HepG2 (cell line): Measurements from ENCODE around the gene BTBD8. TPM values are rescaled to one million over a fixed set of nuclear protein-coding genes. Genes with fewer than 3 reads are reported as not detected.

Experiments used
- ATAC-seq: fragments of 200-7000 bp; cut with Tn5 transposase; 3 replicates; pipeline ENCODE4 v1.9.1; 2020; ENCODE audit warnings: mild to moderate bottlenecking, moderate library complexity
- BruUV-seq: library from RNA; stranded (reverse); fragments of 400-500 nt; replicated peaks from 2 replicates; lab custom pipeline; 2021; lab: Mats Ljungman, UMichigan
- CTCF ChIA-PET: fragments of 300-600 bp; formaldehyde crosslinking; extraction: SDS; loops from one replicate; lab custom pipeline; 2021; ENCODE audit warnings: low total read pairs, inconsistent platforms, low intra/inter-chr PET ratio; lab: Yijun Ruan, JAX
- POLR2A ChIA-PET: fragments of 350-600 bp; sonication (Branson Sonifier 250); formaldehyde crosslinking; loops from one replicate; lab custom pipeline; 2020; ENCODE audit warnings: antibody characterized with exemption, inconsistent platforms; lab: Yijun Ruan, JAX
- DNase-seq: peaks from one replicate; pipeline ENCODE4 v3.0.0-alpha.2; 2015; ENCODE audit warnings: low spot score
- FAIRE-seq: peaks from 3 replicates; lab custom pipeline; 2011; peaks lifted over from hg19 to GRCh38; lab: Jason Lieb, UNC
- H2AFZ ChIP-seq: one replicate; pipeline ENCODE4 v1.6.1; 2011; ENCODE audit warnings: low read length, inconsistent platforms
- H3K27ac ChIP-seq: fragments of 300-600 bp; 3 replicates; pipeline ENCODE4 v1.8.0; 2011; ENCODE audit warnings: mixed run types, mild to moderate bottlenecking, mixed read lengths, low read length, inconsistent platforms; ENCODE audit not compliant: insufficient read depth; ENCODE audit errors: extremely low read length
- H3K27me3 ChIP-seq, 2 experiments: fragments of 200-600 bp in 1 of 2; 2 replicates in 1 of 2; 3 replicates in 1 of 2; pipeline versions ENCODE4 v1.6.0 to v1.8.0; 2011; ENCODE audit warnings: low read length in 2 of 2, mild to moderate bottlenecking in 2 of 2, moderate library complexity in 2 of 2, inconsistent platforms in 1 of 2; ENCODE audit not compliant: insufficient read depth in 2 of 2, control insufficient read depth in 1 of 2
- H3K36me3 ChIP-seq, 2 experiments: fragments of 200-600 bp in 1 of 2; replicated peaks in 1 of 2; 2 replicates in 1 of 2; 3 replicates in 1 of 2; pipeline versions ENCODE4 v1.5.1 to v1.8.0; 2011; ENCODE audit warnings: low read length in 2 of 2, inconsistent platforms in 1 of 2; ENCODE audit not compliant: insufficient read depth in 2 of 2, control insufficient read depth in 1 of 2
- H3K4me1 ChIP-seq: 2 replicates; pipeline ENCODE4 v1.5.1; 2012; ENCODE audit warnings: low read length, inconsistent platforms; ENCODE audit not compliant: insufficient read depth
- H3K4me2 ChIP-seq: 2 replicates; pipeline ENCODE4 v1.6.0; 2011; ENCODE audit warnings: low read depth, low read length, inconsistent platforms
- H3K4me3 ChIP-seq, 3 experiments: fragments of 200-600 bp in 1 of 3; sonication (generic), shearing (Covaris generic) in 1 of 3; replicated peaks in 1 of 3; 2 replicates each; pipeline ENCODE4 v1.5.1; 2011 to 2016; ENCODE audit warnings: low read length in 3 of 3, inconsistent platforms in 2 of 3, low read depth in 2 of 3, mild to moderate bottlenecking in 2 of 3, control low read depth in 1 of 3, mixed read lengths in 1 of 3; ENCODE audit not compliant: insufficient read depth in 1 of 3
- H3K79me2 ChIP-seq: one replicate; pipeline ENCODE4 v1.6.1; 2011; ENCODE audit warnings: low read length, inconsistent platforms; ENCODE audit not compliant: insufficient read depth
- H3K9ac ChIP-seq: 2 replicates; pipeline ENCODE4 v1.6.0; 2011; ENCODE audit warnings: mild to moderate bottlenecking, low read depth, low read length, inconsistent platforms; ENCODE audit not compliant: insufficient read depth
- H3K9me3 ChIP-seq: 2 replicates; pipeline ENCODE4 v1.5.1; 2012; ENCODE audit warnings: mild to moderate bottlenecking, low read length
- H4K20me1 ChIP-seq: 2 replicates; pipeline ENCODE4 v1.6.0; 2011; ENCODE audit warnings: inconsistent platforms, mild to moderate bottlenecking, low read length, moderate library complexity; ENCODE audit not compliant: insufficient read depth
- AFF4 ChIP-seq: sonication (generic); formaldehyde crosslinking; IDR thresholded peaks from 2 replicates; pipeline ENCODE4 v1.4.0; 2020; ENCODE audit warnings: missing genetic modification reagents
- CREB1 ChIP-seq, 2 experiments: fragments of 450-650 bp in 1 of 2; IDR thresholded peaks; 2 replicates each; pipeline ENCODE4 v1.6.1; 2016 to 2017; ENCODE audit warnings: control low read depth in 1 of 2, mild to moderate bottlenecking in 1 of 2, missing compliant biosample characterization in 1 of 2, missing genetic modification characterization in 1 of 2
- E2F2 ChIP-seq: sonication (generic); formaldehyde crosslinking; IDR thresholded peaks from 2 replicates; pipeline ENCODE4 v1.4.0; 2020; ENCODE audit warnings: missing genetic modification reagents, borderline replicate concordance
- EEA1 ChIP-seq: sonication (generic); formaldehyde crosslinking; IDR thresholded peaks from 2 replicates; pipeline ENCODE4 v1.5.1; 2020; ENCODE audit warnings: mild to moderate bottlenecking, missing genetic modification reagents, borderline replicate concordance
- ELF1 ChIP-seq: sonication (generic); formaldehyde crosslinking; IDR thresholded peaks from 2 replicates; pipeline ENCODE4 v1.4.0; 2020; ENCODE audit warnings: missing genetic modification reagents
- KDM3A ChIP-seq: IDR thresholded peaks from 2 replicates; pipeline ENCODE4 v1.6.1; 2018; ENCODE audit warnings: low read depth, missing compliant biosample characterization
- KLF12 ChIP-seq: sonication (generic); formaldehyde crosslinking; IDR thresholded peaks from 2 replicates; pipeline ENCODE4 v1.4.0; 2020; ENCODE audit warnings: missing genetic modification reagents, borderline replicate concordance
- MXD3 ChIP-seq: IDR thresholded peaks from 2 replicates; pipeline ENCODE4 v1.6.1; 2016; ENCODE audit warnings: mild to moderate bottlenecking, missing biosample characterization, missing genetic modification reagents
- PPARG ChIP-seq: conservative IDR thresholded peaks from 2 replicates; pipeline ENCODE4 v1.6.1; 2016; ENCODE audit warnings: missing biosample characterization, missing genetic modification reagents
- SAFB2 ChIP-seq: sonication (generic); formaldehyde crosslinking; IDR thresholded peaks from 2 replicates; pipeline ENCODE4 v1.5.1; 2020; ENCODE audit warnings: missing genetic modification reagents, low read depth, mild to moderate bottlenecking, borderline replicate concordance
- SNRNP70 ChIP-seq: fragments of 200-400 bp; formaldehyde crosslinking; IDR thresholded peaks from 2 replicates; pipeline ENCODE4 v1.6.1; 2017; ENCODE audit warnings: mild to moderate bottlenecking, low read depth, low read length, moderate library complexity
- ZBTB3 ChIP-seq: sonication (generic); formaldehyde crosslinking; IDR thresholded peaks from 2 replicates; pipeline ENCODE4 v1.4.0; 2020; ENCODE audit warnings: low read depth, mild to moderate bottlenecking, moderate library complexity, missing genetic modification reagents, borderline replicate concordance
- ZBTB43 ChIP-seq: sonication (generic); formaldehyde crosslinking; conservative IDR thresholded peaks from 2 replicates; pipeline ENCODE4 v1.4.0; 2020; ENCODE audit warnings: missing genetic modification reagents
- ZFP1 ChIP-seq: IDR thresholded peaks from 2 replicates; pipeline ENCODE4 v1.6.1; 2016
- ZNF605 ChIP-seq: sonication (generic); formaldehyde crosslinking; IDR thresholded peaks from 2 replicates; pipeline ENCODE4 v1.8.0; 2022; ENCODE audit warnings: mild to moderate bottlenecking, missing genetic modification reagents
- ZNF781 ChIP-seq: sonication (generic); formaldehyde crosslinking; IDR thresholded peaks from 2 replicates; pipeline ENCODE4 v1.5.1; 2020; ENCODE audit warnings: borderline replicate concordance, mild to moderate bottlenecking, missing genetic modification reagents; ENCODE audit errors: not compliant biosample characterization
- ZSCAN22 ChIP-seq: sonication (generic); formaldehyde crosslinking; IDR thresholded peaks from 2 replicates; pipeline ENCODE4 v1.4.0; 2020; ENCODE audit warnings: mild to moderate bottlenecking, missing genetic modification reagents
- WGBS: methylation state at CpG from one replicate; pipeline ENCODE4 v1.1.6; 2017; ENCODE audit warnings: low lambda C conversion rate; 5-methylcytosine and 5-hydroxymethylcytosine counted together
- in situ Hi-C: cut with HindIII; loops from 2 replicates; pipeline ENCODE4 v1.10.0; 2017; ENCODE audit warnings: low pct_unique_long_range_greater_than_20kb; ENCODE audit not compliant: extremely low pct_ligation_motif_present
- intact Hi-C: fragments of 100-400 bp; cut with micrococcal nuclease; formaldehyde crosslinking; loops from one replicate; pipeline ENCODE4 v1.10.0; 2022; ENCODE audit not compliant: unreplicated experiment
- polyA plus RNA-seq, 8 experiments: library from polyadenylated mRNA; depleted of rRNA in 3 of 8; stranded (reverse) in 7 of 8; unstranded in 1 of 8; fragments of >200 nt; fragmentation: Illumina TruSeq in 4 of 8; extraction: Trizol in 4 of 8; gene quantifications; 2 replicates each; pipeline versions ENCODE4 v1.2.1 to v1.2.3, GENCODE V29; 2011 to 2016; ENCODE audit warnings: low read depth in 4 of 8, missing spikeins in 1 of 8, mixed read lengths in 1 of 8; ENCODE audit not compliant: insufficient read depth in 1 of 8
- total RNA-seq, 5 experiments: library from RNA; depleted of rRNA; stranded (reverse); fragments of >200 nt; fragmentation: Illumina TruSeq; extraction: Trizol; gene quantifications; 2 replicates each; pipeline ENCODE4 v1.2.3, GENCODE V29; 2016; ENCODE audit warnings: low read depth in 1 of 5

Gene BTBD8
- total and polyA plus RNA-seq, 2 of the 13 experiments (the other 11 are each of a cell fraction or from before 2014, with no cell fraction given), result 0.41 to 1.8 TPM

GRCh38 chr1:92079441-92079840 lies 704 bp upstream of the BTBD8 start:
- H3K9ac ChIP-seq, result no peak overlapping the region
- no peaks in the 10 kb centered on the region for H3K9me3 ChIP-seq
- H3K4me3 ChIP-seq, result peak overlapping the region; percentile 71 to 88 (median 77); a peak in 5 of 6 replicates
- H4K20me1 ChIP-seq, result no peaks in the 10 kb centered on the region
- ATAC-seq, result no peak
- peak overlapping the region; percentile 83 for H2AFZ ChIP-seq
- intact Hi-C loops, result no loop called here
- no peak for DNase-seq
- H3K27me3 ChIP-seq, result no peaks in the 10 kb centered on the region; a peak in 1 of 5 replicates
- H3K4me2 ChIP-seq, result peak overlapping the region; percentile 90
- no peaks in the 10 kb centered on the region for H3K79me2 ChIP-seq
- ChIA-PET CTCF (no interaction called here), POLR2A (no interaction called here)
- no peak for TF ChIP-seq ZNF605 (CRISPR knock-in tag)
- TF ChIP-seq ELF1 (CRISPR knock-in tag), result no peak
- TF ChIP-seq SAFB2 (CRISPR knock-in tag), result no peak
- no peak for TF ChIP-seq ZSCAN22 (CRISPR knock-in tag)
- TF ChIP-seq ZNF781 (CRISPR knock-in tag), result no peak
- TF ChIP-seq E2F2, result no peak
- no peak for TF ChIP-seq SNRNP70
- TF ChIP-seq ZBTB43 (CRISPR knock-in tag), result no peak
- TF ChIP-seq EEA1 (CRISPR knock-in tag), result no peak
- no peak for TF ChIP-seq KLF12 (CRISPR knock-in tag)
- TF ChIP-seq AFF4, result no peak
- TF ChIP-seq KDM3A (CRISPR knock-in tag), result no peak
- TF ChIP-seq PPARG (CRISPR knock-in tag), result no peak
- no peak for TF ChIP-seq ZFP1 (CRISPR knock-in tag)
- no peak for TF ChIP-seq MXD3 (CRISPR knock-in tag)
- no peak for TF ChIP-seq ZBTB3 (CRISPR knock-in tag)
- no peak for TF ChIP-seq CREB1 (IDR thresholded peaks at IDR 0.05)
- TF ChIP-seq CREB1 (CRISPR knock-in tag; IDR thresholded peaks at IDR 0.05), result no peak
- no TSS peak for BruUV-seq
- WGBS, result 79% methylated on average over 7 of the region's 7 CpGs
- no peaks in the 10 kb centered on the region for H3K36me3 ChIP-seq
- in situ Hi-C loops, result no loop called here
- H3K27ac ChIP-seq, result no peak overlapping the region
- peaks cover 12% of the 10 kb centered on the region; the same call in 1 of the 2 replicates for H3K4me1 ChIP-seq
- FAIRE-seq, result no peak
